ENCODE data around the gene GNAQ. TPM values are rescaled to one million over a fixed set of nuclear protein-coding genes. Genes with fewer than 3 reads are reported as not detected.

GNAQ gene
- total RNA-seq, 1 experiment from 2014 or later = 48.6 TPM

DNA sequence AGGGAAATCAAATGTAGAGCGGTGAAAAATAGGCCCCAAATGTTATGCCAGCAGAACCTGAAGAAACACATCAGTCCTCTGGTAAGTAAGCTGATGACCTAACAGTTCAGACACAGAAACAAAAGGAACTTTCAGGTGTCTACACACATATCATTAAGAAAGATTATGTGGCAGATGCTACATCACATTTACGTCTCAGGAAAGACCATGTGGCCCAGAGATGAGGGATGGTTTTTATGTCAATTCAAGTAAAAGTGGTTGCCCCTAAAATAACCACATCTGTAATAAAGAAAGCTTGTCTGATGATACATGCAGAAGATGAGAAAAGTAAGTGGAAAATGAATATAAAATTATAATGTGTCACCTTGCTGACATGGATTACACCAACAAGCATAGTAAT is 31.4 kb downstream of the GNAQ start:
- Histone ChIP-seq H3K79me2 (ENCODE audit: insufficient read depth, low read length) (peaks cover 2% of the 10 kb centered on the region; the same call in 1 of the 2 replicates), H2AK5ac (ENCODE audit: insufficient read length, low read length) (no peak overlapping the region), H2BK5ac (ENCODE audit: insufficient read length, low read length) (no peak overlapping the region), H3K14ac (ENCODE audit: insufficient read depth, low read length) (no peak overlapping the region), H3K4ac (ENCODE audit: low read depth, low read length) (no peak overlapping the region), H2AFZ (ENCODE audit: low read length) (no peak overlapping the region), H2BK120ac (ENCODE audit: low read depth, low read length, poor library complexity, severe bottlenecking) (no peak overlapping the region), H3K27ac (ENCODE audit: insufficient read length, low read depth, low read length) (no peak overlapping the region), H4K5ac (ENCODE audit: insufficient read length, low read depth, low read length) (no peak overlapping the region), H2BK20ac (ENCODE audit: low read depth, low read length, poor library complexity, severe bottlenecking) (no peak overlapping the region), H3K4me2 (ENCODE audit: insufficient read depth, insufficient read length, low read length) (no peak overlapping the region), H2BK15ac (ENCODE audit: low read depth, low read length) (no peak overlapping the region), H3T11ph (ENCODE audit: low read length) (no peak overlapping the region), H3K79me1 (ENCODE audit: insufficient read depth, low read depth, low read length, poor library complexity, severe bottlenecking) (peaks cover 15% of the 10 kb centered on the region), H3K18ac (ENCODE audit: insufficient read length, low read depth, low read length) (no peak overlapping the region), H4K91ac (ENCODE audit: insufficient read length, low read depth, low read length) (no peak overlapping the region), H3K23me2 (ENCODE audit: insufficient read length, low read depth, low read length, poor library complexity, severe bottlenecking) (no peaks in the 10 kb centered on the region), H3K27me3 (ENCODE audit: insufficient read depth, low read length) (no peaks in the 10 kb centered on the region), H3K9ac (ENCODE audit: extremely low read depth, insufficient read length, low read length) (no peak overlapping the region), H3K9me3 (ENCODE audit: control insufficient read depth, low read depth, low read length) (no peaks in the 10 kb centered on the region), H3K4me1 (ENCODE audit: insufficient read depth, low read length) (no peaks in the 10 kb centered on the region), H3K56ac (ENCODE audit: insufficient read length, low read depth, low read length) (no peak overlapping the region), H3K23ac (ENCODE audit: insufficient read length, low read depth, low read length) (no peak overlapping the region), H4K20me1 (ENCODE audit: control insufficient read depth, insufficient read depth, insufficient read length) (no peaks in the 10 kb centered on the region), H4K8ac (replicated peaks; ENCODE audit: insufficient read length, low read depth, low read length) (no peak overlapping the region), H2BK12ac (ENCODE audit: insufficient read length, low read depth, low read length) (no peak overlapping the region)
- Mint-ChIP-seq H3K4me1 (peaks cover 8 to 15% of the 10 kb centered on the region in 2 experiments), H3K27me3 (ENCODE audit: low read depth) (no peaks in the 10 kb centered on the region), H3K27ac (no peak overlapping the region), H3K9me3 (no peaks in the 10 kb centered on the region), H3K4me3 (no peak overlapping the region), H3K36me3 (ENCODE audit: insufficient read depth in 1 of 3, low read depth in 3 of 3) (no peaks in the 10 kb centered on the region; a peak in 1 of 7 replicates)
- no CpG with 5 or more reads among the region's 2 CpGs for WGBS (ENCODE audit: extremely low coverage, insufficient read length, low lambda C conversion rate)
- no peak for TF ChIP-seq CTCF (conservative IDR thresholded peaks at IDR 0.05)
- no peak for DNase-seq
